Esophagus muscularis mucosa (tissue), 4 donors: ENCODE measurements around the gene MCF2L2.

Experiments
- CTCF ChIP-seq, 3 experiments: fragments of 200-600 bp in 2 of 3; fragments of 450-650 bp in 1 of 3; sonication (generic) in 2 of 3; IDR thresholded peaks; one replicate each; pipeline ENCODE4 v1.5.1; 2017 to 2019; ENCODE audit warnings: antibody characterized with exemption in 3 of 3, mild to moderate bottlenecking in 2 of 3, moderate library complexity in 1 of 3
- EP300 ChIP-seq: sonication (generic); formaldehyde crosslinking; IDR thresholded peaks from one replicate; pipeline ENCODE4 v1.6.1; 2017; ENCODE audit warnings: antibody characterized with exemption
- POLR2A ChIP-seq: fragments of 450-650 bp; IDR thresholded peaks from one replicate; pipeline ENCODE4 v1.6.1; 2017; ENCODE audit warnings: antibody characterized with exemption, moderate library complexity, mild to moderate bottlenecking, low read depth

- TF ChIP-seq CTCF (IDR thresholded peaks at IDR 0.05) (no peak), POLR2A (no peak), EP300 (no peak)
Measured at GRCh38 chr3:183229178-183229577, 199.2 kb downstream of the MCF2L2 start.
